ENCODE data around the gene H1-8. TPM values are rescaled to one million over a fixed set of nuclear protein-coding genes. Genes with fewer than 3 reads are reported as not detected.

H1-8 gene
- total RNA-seq, 1 experiment from 2014 or later = not detected

DNA sequence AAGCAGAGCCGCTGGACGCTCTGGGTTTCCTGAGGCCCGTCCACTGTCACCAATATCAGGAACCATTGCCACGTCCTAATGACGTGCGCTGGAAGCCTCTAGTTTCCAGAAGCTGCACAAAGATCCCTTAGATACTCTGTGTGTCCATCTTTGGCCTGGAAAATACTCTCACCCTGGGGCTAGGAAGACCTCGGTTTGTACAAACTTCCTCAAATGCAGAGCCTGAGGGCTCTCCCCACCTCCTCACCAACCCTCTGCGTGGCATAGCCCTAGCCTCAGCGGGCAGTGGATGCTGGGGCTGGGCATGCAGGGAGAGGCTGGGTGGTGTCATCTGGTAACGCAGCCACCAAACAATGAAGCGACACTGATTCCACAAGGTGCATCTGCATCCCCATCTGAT, 11.3 kb upstream of the H1-8 start:
- TF ChIP-seq ELF1 (IDR thresholded peaks at IDR 0.05; ENCODE audit: borderline replicate concordance, low read depth) = no peak
- TF ChIP-seq POLR2A (IDR thresholded peaks at IDR 0.05; ENCODE audit: borderline replicate concordance, extremely low read depth, insufficient read depth, insufficient read length) = no peak
- no peak for TF ChIP-seq RAD21 (IDR thresholded peaks at IDR 0.05; ENCODE audit: low read depth)
- TF ChIP-seq CEBPB (IDR thresholded peaks at IDR 0.05; ENCODE audit: low read depth) = no peak
- no peak for TF ChIP-seq CTCF (IDR thresholded peaks at IDR 0.05 in 2 of 3, conservative IDR thresholded peaks at IDR 0.05 in 1 of 3; ENCODE audit: borderline replicate concordance in 1 of 3, insufficient read depth in 1 of 3, low read depth in 2 of 3, low read length in 2 of 3)
- no peak for TF ChIP-seq ATF3 (IDR thresholded peaks at IDR 0.05)
- TF ChIP-seq FOSL1 (IDR thresholded peaks at IDR 0.05; ENCODE audit: low read depth) = no peak
- no peak for TF ChIP-seq MAX (IDR thresholded peaks at IDR 0.05)
- no peak for TF ChIP-seq SP1 (IDR thresholded peaks at IDR 0.05; ENCODE audit: low read depth)
- TF ChIP-seq SRF (IDR thresholded peaks at IDR 0.05; ENCODE audit: low read depth) = no peak
- no peak for TF ChIP-seq ZFX (IDR thresholded peaks at IDR 0.05)
- no peak for TF ChIP-seq EZH2phosphoT487 (IDR thresholded peaks at IDR 0.05; ENCODE audit: borderline replicate concordance)
- no peak for TF ChIP-seq REST (IDR thresholded peaks at IDR 0.05; ENCODE audit: low read depth)
- TF ChIP-seq, protein P1, sequence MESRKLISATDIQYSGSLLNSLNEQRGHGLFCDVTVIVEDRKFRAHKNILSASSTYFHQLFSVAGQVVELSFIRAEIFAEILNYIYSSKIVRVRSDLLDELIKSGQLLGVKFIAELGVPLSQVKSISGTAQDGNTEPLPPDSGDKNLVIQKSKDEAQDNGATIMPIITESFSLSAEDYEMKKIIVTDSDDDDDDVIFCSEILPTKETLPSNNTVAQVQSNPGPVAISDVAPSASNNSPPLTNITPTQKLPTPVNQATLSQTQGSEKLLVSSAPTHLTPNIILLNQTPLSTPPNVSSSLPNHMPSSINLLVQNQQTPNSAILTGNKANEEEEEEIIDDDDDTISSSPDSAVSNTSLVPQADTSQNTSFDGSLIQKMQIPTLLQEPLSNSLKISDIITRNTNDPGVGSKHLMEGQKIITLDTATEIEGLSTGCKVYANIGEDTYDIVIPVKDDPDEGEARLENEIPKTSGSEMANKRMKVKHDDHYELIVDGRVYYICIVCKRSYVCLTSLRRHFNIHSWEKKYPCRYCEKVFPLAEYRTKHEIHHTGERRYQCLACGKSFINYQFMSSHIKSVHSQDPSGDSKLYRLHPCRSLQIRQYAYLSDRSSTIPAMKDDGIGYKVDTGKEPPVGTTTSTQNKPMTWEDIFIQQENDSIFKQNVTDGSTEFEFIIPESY (IDR thresholded peaks at IDR 0.05; ENCODE audit: extremely low read depth, insufficient replicate concordance, low read length) = no peak
- POLR2A ChIA-PET = no interaction called here
- no peak overlapping the region for H2AFZ ChIP-seq (ENCODE audit: low read depth, low read length, poor library complexity, severe bottlenecking)
- intact Hi-C loops (cut with micrococcal nuclease) = no loop called here
- H3K79me2 ChIP-seq (ENCODE audit: insufficient read depth, low read length) = no peaks in the 10 kb centered on the region
- no peaks in the 10 kb centered on the region for H4K20me1 ChIP-seq (ENCODE audit: insufficient read depth)
- peaks cover 0 to 4% of the 10 kb centered on the region in 2 experiments; a peak in 1 of 4 replicates for H3K4me1 ChIP-seq (ENCODE audit: control insufficient read depth in 1 of 2, insufficient read depth in 2 of 2, low read length in 2 of 2)
- no peak for DNase-seq (ENCODE audit: low read depth, low spot score)
- no peak overlapping the region for H3K27ac ChIP-seq (ENCODE audit: low read depth, low read length)
- H3K4me2 ChIP-seq (ENCODE audit: low read length) = no peak overlapping the region
- no peaks in the 10 kb centered on the region for H3K27me3 ChIP-seq (ENCODE audit: insufficient read depth, low read length)
- no peak overlapping the region for H3K9ac ChIP-seq (ENCODE audit: low read length)
- no peaks in the 10 kb centered on the region for H3K9me2 ChIP-seq (ENCODE audit: insufficient read depth)
- RAD21 ChIA-PET (ENCODE audit: low non-redundant PET in 1 of 2, low total read pairs in 2 of 2, uncharacterized antibody in 2 of 2, unreplicated experiment in 2 of 2) = no interaction called here
- no peak overlapping the region for H3K4me3 ChIP-seq (replicated peaks in 1 of 2; ENCODE audit: low read depth in 1 of 2, low read length in 2 of 2)
- H3K36me3 ChIP-seq (ENCODE audit: control insufficient read depth in 1 of 2, insufficient read depth in 2 of 2, low read length in 2 of 2) = no peaks in the 10 kb centered on the region
- ATAC-seq = no peak
- CTCF ChIA-PET = no interaction called here
- BruUV-seq (replicated peaks) = no TSS peak
- no peaks in the 10 kb centered on the region for H3K9me3 ChIP-seq (ENCODE audit: control insufficient read depth in 1 of 2, insufficient read depth in 1 of 2, low read depth in 1 of 2, low read length in 2 of 2)
